HG02852 (cell line): ENCODE measurements around the gene BRSK1.

ENCODE experiments used
- ATAC-seq: cut with Tn5 transposase; IDR thresholded peaks from one replicate; pipeline ENCODE4 v1.9.1; 2021; ENCODE audit warnings: mild to moderate bottlenecking, moderate library complexity; ENCODE audit not compliant: unreplicated experiment

Gene BRSK1

DNA sequence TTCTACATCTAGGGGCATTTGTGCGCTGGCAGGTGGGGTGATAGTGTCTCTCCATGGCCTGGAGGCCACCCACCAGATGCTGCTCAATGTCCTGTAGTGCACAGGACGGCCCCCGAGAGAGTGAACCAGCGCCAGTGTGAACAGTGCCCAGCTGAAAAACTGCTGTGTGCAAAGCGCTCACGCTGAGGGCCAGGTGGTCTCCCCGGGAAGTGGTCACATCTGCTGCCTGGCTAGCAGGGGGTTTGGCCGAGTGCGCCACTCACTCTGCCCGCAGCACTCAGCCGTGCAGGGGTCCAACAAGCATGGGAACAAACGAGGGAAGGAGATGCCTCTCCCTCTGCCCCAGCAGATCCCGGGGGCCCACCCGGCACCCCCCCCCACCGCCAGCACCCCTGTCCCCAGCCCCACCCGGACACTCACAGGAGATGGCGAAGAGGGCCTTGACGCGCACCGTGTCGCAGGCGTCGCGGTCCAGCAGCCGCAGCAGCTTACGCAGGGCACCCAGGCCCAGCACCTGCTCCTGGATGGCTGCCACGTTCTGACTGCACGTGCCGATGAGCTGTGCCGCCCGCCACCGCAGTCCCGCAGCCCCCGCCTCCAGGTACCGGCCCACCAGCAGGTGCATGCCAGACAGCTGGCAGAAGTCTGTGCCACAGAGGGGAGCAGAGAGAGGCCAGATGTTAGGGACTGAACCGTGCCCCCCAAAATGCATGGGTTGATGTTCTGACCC is 9.7 kb upstream of the BRSK1 start:
- ATAC-seq = no peak

DNA sequence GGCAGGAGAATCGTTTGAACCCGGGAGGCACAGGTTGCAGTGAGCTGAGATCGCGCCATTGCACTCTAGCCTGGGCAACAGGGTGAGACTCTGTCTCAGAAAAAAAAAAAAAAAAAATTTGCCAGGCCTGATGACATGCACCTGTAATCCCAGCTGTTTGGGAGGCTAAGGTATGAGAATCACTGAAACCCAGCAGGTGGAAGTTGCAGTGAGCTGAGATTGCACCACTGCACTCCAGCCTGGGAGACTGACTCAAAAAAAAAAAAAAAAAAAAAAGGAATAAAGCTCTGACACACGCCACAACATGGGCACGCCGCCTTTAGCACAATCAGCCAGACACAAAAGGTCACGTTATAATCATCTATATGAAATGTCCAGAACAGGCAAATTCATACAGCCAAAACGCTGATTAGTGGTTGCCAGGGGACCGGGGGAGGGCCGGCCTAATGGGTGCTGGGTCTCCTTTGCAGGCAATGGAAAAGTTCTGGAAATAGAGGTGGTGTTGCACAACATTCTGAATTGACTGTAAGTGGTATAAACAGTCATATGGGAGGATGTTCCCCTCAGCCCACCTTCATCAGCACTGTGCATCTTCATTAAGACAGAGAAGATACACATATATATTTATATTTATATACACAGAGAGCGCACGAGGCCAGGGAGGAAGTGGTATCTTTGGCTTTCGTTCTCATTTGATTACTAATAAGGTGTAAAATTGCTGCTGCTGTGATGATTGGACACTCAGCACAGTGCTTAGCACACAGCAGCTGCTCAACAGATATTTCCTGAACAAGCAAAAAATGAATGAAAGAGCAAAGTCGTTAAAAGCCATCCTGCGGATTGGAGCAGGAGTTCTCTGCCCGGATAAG is 7.7 kb upstream of the BRSK1 start:
- peak; percentile 43 for ATAC-seq

DNA sequence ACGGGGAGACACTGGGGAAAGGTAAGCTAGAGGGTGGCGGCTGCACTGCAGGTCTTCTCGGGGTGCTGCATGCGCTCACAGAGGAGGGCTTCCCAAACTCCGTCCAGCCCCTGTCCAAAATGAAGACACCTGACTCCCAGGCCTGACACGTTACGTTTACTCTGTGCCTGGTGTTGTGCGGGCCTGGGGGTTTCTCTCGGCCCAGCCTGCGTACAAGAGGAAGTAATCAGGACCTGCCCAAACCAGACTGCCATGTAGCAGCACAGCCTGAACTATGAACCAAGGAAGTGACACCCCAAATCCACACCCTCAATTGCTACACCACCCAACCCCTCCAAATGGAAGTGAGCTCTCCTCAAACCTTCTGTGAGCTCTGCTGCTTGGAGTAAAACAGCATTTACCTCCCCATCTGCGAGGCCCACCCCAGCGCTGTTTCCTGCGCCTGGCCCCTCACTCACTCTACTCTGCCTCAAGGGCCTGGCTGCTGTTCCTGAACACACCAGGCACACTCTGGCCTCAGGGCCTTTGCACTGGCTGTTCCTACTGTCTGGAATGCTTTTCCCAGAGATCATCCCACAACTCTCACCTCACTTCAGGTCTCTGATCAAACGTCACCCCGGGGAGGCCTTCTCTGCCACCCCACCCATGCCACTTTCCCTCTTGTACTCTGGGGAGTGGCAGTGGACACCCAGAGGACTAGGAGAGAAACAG is 6.9 kb upstream of the BRSK1 start:
- no peak for ATAC-seq

DNA sequence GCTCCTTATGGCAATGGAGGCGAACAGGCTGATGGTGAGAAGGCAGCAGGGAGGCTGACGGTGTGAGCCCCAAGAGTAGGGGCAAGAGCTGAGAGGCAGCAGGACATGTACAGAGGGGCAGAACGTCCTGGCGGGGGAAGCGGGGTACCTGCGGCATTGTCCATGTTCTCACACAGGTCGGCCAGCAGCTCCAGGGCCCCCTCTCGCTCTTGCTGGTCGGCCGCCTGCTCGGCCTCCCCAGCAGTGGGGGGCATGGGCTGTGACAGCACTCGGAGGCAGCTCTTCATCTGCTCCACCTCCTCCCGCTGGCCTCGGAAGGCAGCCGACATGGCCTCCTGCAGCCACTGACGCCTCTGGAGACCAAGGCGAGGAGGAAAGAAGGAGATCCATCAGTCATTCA is 6.3 kb upstream of the BRSK1 start:
- no peak for ATAC-seq

DNA sequence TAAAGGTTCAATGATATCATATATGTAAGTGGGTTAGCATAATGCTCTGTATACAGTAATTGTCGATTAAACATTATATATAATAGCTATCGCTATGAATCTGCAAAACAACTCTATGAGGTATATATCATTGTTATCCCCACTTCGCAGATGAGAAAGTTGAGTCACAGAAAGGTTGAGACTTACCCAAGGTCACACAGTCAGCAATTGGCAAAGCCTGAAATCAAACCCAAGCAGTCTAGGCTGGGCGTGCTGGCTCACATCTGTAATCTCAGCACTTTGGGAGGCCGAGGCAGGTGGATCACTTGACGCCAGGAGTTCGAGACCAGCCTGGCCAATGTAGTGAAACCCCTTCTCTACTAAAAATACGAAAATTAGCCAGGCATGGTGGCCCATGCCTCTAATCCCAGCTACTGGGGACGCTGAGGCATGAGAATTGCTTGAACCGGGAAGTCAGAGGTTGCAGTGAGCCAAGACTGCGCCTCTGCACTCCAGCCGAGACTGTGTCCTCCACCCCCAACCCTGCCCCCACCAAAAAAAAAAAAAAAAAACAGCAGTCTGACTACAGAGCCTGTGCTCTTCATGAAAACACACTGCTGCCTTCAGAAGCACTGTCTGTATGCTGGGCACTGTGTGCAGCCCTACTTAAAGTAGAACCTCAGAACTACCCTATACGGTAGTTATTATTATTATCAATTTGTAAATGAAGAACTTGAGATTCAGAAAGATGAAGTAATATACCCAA is 5.2 kb upstream of the BRSK1 start:
- ATAC-seq = no peak

DNA sequence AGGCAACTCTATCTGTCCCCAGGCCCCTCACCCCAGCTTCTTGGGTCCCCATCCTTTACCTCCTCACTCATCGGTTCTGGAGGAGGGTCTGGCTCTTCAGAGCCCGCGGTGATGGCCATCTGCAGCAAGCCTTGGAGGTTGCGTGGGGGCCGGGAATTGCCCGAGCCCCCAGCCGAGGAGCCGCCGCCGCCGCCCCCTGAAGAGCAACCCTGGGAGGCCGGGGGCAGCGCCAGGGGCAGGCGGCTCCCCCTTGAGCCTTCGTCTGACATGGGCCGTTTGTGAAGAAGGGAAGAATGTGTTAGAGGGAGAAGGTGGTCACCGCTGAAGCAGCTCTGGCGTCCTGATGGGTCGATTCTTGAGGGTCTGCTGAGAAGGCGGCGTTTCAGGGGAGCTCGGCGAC is 4.5 kb upstream of the BRSK1 start:
- ATAC-seq = no peak

DNA sequence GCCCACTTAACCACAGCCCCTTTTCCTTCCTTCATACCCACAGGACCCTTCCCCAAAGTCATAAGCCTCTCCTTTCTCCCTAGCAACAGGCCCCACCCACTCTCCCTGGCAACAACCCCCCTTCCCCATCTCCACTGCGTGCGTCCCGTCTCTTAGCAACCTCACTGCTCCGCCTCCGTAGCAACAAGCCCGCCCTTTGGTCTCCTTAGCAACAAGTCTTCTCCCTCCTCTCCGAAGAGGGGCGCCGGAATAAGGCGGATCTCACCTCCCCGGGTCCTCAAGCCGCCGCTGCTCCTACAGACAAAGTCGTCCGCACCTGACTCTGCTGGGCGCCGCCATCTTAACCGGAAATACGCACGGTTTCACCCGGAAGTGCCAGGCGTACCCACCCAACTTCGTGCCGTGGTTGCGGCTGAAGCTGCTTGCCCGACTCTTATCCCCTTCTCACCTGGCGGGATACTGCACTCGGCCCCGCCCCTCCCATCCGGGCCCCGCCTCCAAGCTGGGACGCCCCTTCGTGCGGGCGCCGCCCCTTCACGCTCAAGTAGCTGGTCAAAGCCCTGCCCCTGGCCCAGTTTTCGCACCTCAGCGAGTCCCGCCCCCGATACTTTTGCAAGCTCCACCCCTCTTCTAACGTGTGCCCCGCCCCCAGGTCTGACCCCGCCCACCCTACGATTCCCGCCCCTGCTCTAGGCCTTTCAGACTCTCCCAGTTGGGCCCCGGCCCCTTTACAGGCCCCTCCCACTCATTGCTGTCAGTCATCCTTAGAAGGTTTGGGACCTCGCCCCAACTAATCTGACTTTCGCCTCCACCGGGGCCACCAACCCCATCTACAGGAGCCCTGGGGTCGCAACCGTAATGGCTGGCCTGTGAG is 3.8 kb upstream of the BRSK1 start, which contains the start of gene HSPBP1:
Gene HSPBP1, minus strand, starts transcription at position 341 of the 874 bp plus-strand sequence. CDS start 502 bp downstream, outside the sequence.
- peak; percentile 75 for ATAC-seq

DNA sequence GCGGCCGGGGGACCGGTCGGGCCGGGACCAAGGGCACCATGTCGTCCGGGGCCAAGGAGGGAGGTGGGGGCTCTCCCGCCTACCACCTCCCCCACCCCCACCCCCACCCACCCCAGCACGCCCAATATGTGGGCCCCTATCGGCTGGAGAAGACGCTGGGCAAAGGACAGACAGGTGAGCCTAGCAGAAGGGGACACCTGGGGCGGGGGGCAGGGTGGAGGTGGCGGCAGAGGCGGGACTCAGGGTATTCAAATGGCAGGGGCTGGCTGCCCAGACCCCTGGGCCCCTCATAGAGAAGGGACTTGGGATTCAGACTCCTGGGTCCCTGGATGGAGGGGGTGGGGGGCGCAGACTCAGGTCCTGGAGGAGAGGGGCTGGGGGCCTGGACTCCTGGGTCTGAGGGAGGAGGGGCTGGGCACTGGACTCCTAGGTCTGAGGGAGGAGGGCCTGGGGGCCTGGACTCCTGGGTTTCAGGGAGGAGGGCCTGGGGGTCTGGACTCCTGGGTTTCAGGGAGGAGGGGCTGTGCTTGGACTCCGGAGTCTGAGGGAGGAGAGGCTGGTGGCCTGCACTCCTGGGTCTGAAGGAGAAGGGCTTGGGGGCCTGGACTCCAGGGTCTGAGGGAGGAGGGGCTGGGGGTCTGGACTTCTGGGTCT is 735 bp downstream of the BRSK1 start:
- ATAC-seq = no peak

DNA sequence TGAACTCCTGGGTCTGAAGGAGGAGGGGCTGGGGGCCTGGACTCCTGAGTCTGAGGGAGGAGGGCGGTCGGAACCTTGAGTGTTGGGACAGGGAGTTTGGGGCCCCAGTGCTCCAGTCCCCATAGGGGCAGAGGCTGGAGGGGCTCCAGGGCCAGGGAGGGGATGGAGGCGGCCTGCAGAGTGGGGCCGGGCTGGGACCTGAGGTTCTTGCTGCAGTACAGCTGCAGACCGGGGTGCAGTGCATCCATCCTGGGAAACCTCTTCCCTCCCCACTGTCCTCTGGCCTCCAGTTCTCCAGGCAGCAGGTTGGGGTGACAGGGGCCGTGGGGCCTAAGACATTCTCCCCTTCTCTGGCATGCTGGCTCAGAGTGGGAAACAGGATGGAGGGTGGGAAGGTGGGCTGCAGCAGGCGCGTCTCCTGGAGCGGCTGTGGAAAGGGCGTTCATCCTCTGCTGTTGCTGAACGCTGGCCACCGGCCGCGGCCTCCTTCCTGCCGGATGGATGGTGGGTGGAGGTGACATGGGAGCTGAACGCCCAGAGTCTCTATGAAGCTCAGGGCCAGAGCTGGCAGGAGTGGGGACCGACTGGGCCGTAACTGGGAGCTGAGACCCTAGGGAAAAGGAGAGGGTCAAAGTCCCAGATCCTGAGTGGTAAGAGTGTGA is 1.6 kb downstream of the BRSK1 start:
- no peak for ATAC-seq

DNA sequence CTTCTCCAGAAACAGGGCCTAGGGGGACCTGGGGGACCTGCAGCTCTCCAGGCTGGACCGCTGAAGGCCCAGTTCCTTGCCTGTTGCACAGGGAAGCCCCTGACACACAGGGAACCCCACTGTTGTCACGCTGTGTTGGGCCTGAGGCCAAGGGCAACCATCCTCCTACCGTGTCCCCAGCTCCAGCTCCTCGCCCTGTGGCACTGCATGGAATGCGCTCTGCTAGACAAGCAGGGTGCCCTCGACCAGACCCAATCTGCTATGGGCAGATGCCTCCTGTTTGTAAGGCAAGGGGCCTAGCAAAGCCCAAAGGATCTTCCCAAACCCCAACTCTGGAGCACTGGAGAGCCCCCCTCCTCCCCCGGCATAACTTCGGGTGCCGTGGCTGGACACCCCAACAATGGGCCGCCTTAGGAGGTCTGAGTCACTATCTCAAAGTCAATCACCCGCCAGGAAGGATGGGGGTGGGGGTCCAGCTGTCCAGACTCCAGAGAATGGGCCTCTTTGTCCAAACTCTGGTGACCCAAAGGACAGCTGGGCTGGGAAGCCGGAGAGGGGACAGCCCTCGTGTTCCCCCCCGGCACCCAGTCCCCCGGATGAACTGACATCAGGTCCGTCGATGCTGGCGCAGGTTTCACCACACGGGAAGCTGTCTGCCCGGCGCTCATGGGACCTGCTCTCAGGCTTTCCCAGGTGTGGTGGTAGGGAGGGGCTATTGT is 3.7 kb downstream of the BRSK1 start:
- ATAC-seq = no peak

DNA sequence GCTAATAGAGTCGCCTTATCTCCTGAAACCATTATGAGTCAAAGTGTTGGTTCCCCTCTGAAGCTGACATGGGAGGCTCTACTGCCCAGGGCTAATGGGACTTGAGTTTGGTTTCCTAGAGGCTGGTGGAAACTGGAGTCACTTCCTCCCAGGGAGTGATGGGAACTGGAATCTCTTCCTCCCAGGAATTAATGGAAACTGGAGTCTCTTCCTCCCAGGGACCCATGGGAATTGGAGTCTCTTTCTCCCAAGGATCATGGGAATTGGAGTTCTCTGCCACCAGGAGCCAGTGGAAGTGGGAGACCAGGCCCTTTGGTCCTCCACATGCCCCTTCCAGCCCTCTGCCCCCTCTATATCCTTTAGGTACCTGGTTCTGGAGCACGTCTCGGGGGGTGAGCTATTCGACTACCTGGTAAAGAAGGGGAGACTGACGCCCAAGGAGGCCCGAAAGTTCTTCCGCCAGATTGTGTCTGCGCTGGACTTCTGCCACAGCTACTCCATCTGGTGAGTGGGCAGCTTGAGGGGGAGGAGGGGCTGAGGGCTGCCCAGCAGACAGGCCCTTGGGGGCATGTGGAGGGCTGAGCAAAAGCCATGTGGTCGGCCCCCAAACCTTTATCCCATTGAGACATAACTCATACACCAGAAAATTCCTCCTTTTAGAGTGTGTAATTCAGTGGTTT is 5.5 kb downstream of the BRSK1 start:
- no peak for ATAC-seq

DNA sequence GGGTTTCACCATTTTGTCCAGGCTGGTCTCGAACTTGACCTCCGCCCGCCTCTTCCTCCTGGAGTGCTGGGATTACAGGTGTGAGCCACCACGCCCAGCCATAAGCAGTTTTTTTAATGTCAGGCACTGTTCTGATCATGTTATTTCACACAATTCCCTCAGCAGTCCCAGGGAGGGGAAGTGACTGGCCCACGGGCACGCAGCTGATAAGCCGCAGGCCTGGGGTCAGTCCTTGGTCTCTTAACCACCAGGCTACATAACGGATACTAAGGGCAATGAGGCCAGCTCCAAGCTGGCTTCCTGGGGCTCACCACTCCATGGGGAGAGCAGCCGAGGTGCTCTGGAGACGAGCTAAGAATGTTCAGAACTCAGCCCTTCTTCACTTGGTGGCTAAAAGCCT is 13.5 kb downstream of the BRSK1 start:
- ATAC-seq = no peak

DNA sequence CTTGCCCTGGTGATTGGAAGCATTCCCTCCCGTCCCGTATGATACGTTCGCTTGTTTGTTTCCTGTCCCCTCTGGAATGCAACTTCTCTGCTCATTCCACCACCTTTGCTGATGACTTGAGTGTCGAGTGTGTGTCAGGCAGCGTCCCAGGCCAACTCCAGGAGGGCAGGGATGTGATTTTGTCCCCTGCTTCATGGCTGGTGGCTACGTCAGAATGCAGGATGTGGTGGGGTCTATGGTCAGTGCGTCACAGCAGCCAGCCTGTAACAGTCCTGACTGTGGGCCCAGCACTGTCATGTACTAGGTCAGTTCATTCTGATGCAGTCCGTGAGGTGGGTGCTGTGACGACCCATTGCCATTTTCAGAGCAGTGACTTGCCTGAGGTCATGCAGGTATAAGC is 16.2 kb downstream of the BRSK1 start:
- no peak for ATAC-seq

DNA sequence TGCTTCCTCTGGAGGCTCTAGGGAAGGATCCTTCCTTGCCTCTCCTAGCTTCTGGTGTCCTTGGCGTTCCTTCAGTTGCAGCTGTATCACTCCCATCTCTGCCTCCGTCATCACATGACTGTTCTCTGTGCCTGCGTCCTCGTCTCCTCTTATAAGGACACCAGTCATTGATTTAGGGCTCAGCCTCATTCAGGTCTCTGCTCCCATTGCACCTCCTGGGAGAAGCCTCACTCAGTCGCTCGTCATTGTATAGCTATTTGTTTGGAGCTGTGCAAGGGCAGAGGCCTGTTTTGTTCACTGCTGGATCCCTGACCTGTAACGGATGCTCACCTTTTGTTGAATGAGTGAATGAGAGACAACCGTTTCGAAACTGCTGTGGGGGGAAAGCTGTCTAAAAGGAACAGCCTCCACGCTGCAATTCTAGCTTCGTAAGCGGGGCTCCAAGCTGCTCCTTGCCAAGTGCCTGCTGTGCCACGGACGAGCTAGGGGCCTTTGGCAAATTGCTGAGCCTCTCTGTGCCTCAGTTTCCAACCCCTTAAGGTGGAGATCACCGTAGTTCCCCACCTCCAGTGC is 17.2 kb downstream of the BRSK1 start:
- no peak for ATAC-seq

DNA sequence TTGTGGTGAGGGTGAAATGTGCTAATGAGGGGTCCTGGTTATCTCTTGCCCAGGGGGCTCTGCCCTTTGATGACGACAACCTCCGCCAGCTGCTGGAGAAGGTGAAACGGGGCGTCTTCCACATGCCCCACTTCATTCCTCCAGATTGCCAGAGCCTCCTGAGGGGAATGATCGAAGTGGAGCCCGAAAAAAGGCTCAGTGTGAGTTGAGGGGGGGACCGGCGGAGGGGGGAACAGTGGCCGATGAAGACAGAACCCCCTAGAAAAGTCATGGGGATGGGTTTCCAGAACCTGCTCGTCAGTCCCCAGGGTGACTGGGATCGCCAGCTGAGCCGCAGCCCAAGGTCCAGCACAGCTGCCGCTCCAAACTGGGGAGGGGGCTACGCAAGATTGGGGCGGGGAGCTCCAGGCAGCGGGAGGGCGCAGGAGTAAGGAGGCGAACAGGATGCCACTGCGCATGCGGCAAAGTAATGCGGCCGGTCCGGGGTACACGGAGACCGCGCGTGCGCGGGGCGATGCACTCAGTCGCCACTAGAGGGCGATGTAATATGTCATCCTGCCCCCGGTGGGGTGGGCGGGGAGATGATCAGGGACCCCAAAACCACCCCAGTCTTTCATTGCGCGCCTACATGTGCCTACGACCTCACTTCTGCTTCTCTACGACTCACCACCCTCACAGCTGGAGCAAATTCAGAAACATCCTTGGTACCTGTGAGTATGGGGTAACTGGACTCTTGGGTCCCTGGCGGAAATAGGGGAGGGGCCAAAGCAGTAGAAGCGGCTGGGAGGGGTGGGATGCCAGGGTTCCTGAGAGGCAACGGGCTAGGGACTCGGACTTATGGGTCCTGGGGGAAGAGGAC is 17.9 kb downstream of the BRSK1 start:
- ATAC-seq = no peak

DNA sequence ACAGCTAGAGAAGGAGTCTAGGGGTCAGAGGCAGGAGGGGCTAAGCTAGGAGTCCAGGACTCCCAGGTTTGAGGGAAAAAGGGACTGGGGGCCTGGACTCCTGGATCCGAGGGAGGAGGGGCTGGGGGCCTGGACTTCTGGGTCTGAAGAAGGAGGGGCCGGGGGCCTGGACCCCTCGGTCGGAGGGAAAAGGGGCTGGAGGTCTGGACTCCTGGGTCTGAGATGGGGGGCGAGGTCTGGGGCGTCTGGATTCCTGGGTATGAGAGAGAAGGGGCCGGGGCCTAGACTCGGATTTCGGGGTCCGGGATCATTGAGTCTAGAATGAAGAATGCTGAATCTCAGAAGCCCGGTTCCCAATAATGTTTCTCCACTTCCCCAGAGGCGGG is 18.5 kb downstream of the BRSK1 start:
- no peak for ATAC-seq
